Fibroblast of mammary gland (primary cell): ENCODE measurements around the gene WDR26.

ENCODE experiments used
- DNase-seq: peaks from one replicate; pipeline ENCODE4 v3.0.0-alpha.2; 2010; ENCODE audit warnings: low read depth
- H3K4me3 ChIP-seq: 2 replicates; pipeline ENCODE4 v1.5.1; 2011; ENCODE audit warnings: low read depth, mild to moderate bottlenecking, low read length, moderate library complexity; ENCODE audit not compliant: control insufficient read depth
- CTCF ChIP-seq: conservative IDR thresholded peaks from 2 replicates; pipeline ENCODE4 v1.5.1; 2011; ENCODE audit warnings: low read depth, low read length, inconsistent platforms; ENCODE audit not compliant: control insufficient read depth, insufficient read depth

The WDR26 gene

GRCh38 chr1:224375059-224375458 is 59.5 kb downstream of the WDR26 start:
- no peak for TF ChIP-seq CTCF
- DNase-seq, result no peak
- H3K4me3 ChIP-seq, result no peak overlapping the region

- TF ChIP-seq CTCF, result no peak
- DNase-seq, result no peak
- H3K4me3 ChIP-seq, result no peak overlapping the region
These were observed 61.5 kb downstream of the WDR26 start for GRCh38 chr1:224373008-224373590.

- TF ChIP-seq CTCF, result no peak
These were observed 66.2 kb downstream of the WDR26 start for GRCh38 chr1:224368409-224368808.

GRCh38 chr1:224359207-224359606 is 75.4 kb downstream of the WDR26 start:
- DNase-seq, result no peak
- no peak overlapping the region for H3K4me3 ChIP-seq
- TF ChIP-seq CTCF, result no peak

More at GRCh38 chr1:224368409-224368808, 66.2 kb downstream of the WDR26 start:
- no peak overlapping the region for H3K4me3 ChIP-seq
- DNase-seq, result no peak

GRCh38 chr1:224358237-224358636 is 76.4 kb downstream of the WDR26 start:
- DNase-seq, result no peak
- TF ChIP-seq CTCF, result no peak
- H3K4me3 ChIP-seq, result peak overlapping the region; percentile 76

- TF ChIP-seq CTCF, result no peak
- H3K4me3 ChIP-seq, result peak overlapping the region; percentile 76
- peak; percentile 81 for DNase-seq
These were observed 76.9 kb downstream of the WDR26 start for GRCh38 chr1:224357626-224358124.
